SIG-M5 treated with dmso at 0.1 percent for 504 hours (cell line): ENCODE data around the gene CLECL1.
A peak's percentile ranks its signal among the peaks of the same experiment; 100 is the strongest.
"Not testable (repeated sequence)": the region's sequence is repeated elsewhere in the genome, so short reads cannot be mapped to it uniquely, and the experiment has no call there.

Experiments used
- DNase-seq: peaks from one replicate; lab custom pipeline; 2025; ENCODE audit not compliant: unreplicated experiment; lab: John Stamatoyannopoulos, UW

CLECL1 gene

DNA sequence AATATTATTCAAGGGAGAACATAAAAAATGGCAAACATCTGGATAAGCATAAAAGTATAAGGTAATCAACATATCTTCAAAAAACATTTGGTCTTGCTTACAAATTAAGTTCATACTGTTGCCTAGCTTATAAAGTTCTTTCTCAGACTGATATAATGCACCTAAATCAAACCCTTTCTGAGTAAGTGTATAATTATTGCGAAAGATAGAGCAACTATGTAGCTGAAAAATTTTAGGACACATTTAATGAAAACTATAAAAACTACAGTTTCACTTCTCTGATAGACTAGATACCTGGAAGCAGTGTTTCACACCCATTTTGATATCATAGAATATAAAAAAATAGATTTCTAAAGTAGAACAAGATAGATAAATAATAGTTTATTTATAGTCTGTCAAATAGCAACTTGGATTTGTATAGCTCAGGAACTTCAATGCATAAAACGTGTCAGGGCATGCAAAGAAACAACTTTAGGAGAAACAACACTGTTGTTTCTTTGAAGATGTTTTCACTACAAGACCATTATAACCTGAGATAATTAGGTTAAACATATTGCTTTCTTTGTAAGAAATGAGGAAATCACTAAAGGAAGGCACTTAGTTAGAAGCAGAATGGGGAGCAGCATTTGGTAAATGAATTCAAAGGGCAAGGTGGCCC, 7.6 kb downstream of the CLECL1 start:
- peak; percentile 16 for DNase-seq

DNA sequence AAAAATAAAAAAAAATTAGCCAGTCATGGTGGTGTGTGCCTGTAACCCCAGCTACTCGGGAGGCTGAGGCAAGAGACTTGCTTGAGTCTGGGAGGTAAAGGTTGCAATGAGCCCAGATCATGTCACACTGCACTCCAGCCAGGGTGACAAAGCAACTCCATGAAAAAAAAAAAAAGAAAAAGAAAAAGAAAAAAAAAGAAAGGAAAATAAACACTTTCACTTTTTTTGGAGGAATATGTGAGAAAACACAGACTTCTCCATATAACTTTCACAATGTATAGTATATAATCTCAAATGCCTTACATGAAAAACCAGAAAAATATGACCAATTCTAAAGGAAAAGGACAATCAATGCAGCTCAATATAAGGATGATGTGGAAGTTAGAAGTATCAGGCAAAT, 8.9 kb downstream of the CLECL1 start:
- no peak for DNase-seq

DNA sequence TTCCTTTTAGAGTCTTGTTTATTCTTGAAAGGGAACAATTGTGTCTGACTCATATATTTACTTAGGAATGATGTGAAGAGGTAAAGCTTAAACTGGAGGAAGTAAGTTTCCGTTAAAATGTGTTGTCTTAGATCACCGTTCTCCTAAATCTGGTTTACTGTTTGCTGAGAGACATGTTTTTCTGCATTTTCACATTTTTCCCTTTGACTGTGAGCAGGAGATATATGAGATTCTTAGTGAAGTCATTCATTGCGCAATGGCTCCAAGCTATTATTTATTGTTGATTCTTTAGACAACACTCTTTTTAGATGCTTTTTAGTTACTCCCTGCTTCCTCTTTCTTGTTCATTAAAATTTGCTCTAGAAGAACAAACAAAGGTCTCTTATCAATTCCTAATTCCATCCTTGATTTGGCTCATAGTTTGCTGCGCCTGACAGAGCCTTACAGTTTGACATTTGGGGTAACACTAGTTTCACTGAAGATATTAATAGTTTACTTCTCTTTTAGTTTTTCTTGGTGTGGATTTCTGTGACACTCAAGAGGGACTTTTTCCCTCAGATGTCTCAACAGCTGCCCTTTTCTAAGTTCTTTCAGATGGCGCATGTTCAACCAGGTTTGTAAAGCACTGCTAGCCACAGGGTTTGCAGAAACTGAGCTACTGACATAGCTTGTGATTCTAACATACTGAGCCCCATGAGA, 11.4 kb downstream of the CLECL1 start:
- DNase-seq = peak; percentile 83

DNA sequence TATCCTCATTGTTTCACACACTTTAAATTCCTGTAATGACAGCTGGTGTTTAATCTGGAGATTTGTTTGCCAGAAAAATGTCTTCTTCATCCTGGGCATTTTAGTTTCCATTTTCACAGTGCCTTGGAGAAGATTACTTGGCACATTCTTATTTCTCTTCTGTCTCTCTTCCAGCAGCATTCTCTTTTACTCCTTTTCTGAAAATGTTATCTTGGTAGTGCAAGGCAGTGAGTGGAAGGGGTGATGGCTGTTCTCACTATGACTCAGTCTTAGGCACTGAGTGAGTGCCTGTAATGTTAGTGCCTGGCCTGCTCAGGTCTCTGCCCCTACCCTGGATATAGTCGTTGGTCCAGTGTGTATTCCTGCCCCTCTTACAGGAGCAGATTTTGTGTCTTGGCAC, 13.1 kb downstream of the CLECL1 start:
- no peak for DNase-seq

DNA sequence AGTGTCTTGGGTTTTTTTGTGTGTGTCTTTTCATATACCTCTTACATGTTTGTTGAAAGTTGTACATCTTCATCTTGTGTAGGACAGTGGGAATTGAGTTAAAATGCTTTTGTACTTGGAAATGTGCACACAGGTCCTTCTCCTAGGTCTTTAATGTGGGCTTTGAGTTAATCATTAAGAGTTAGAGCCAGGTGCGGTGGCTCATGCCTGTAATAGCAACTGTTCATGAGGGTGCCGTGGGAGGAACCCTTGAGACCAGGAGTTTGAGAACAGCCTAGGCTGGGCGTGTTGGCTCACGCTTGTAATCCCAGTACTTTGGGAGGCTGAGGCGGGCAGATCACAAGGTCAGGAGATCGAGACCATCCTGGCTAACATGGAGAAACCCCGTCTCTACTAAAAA, 13.9 kb downstream of the CLECL1 start:
- no peak for DNase-seq

DNA sequence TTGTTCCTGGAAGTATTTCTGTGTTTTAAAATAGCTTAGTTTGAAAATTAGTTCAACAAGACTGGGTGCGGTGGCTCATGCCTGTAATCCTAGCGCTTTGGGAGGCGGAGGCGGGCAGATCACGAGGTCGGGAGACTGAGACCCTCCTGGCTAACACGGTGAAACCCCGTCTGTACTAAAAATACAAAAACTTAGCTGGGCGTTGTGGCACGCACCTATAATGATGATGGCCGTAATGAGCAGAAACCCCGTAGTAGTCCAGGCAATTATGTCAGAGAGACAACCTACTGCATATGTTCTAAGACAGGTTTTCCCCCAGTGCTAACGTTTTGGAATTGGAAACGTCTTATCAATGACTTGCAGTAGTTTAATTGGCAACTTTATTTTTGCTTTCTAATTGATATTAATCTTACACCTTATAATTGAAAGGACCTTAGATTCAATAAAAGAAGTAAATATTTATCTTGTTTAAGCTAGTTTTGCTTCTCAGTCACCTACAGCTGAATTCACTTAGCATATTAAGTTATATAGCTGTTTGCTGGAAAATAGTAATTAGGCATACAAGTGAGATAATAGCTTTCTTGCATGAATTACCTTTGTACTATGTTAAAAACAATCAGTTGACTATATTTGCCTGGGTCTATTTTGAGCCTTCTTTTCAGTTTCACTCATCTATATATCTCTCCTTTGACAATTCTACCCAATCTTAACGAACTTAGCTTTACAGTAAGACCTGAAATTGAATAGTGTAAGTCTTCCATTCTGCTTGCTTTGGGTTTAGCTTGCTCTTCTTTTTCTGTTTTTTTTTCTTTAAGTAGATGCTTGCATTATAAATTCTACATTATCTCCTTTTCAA, 15.6 kb downstream of the CLECL1 start:
- no peak for DNase-seq

DNA sequence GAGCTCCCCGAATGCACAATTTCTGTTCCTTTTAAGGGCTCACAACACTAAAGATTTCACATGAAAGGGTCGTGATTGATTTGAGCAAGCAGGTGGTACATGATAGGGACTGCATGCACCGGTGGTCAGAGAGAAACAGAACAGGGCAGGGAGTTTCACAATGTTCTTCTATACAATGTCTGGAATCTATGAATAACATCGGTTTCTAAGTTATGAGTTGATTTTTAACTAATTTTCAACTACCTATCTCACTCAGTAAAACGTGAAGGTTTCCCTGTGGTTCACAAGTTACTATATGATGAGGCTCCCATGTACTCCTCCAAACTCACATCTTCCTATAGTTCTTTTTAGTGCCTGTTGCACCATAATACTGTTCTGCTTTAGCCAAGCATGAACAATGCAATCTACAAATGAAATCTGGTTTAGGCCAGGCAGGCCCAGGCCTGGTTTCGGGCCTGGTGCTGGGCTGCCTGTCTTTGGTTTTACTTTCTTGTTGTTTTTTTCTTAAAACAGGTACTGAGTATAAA, 19.8 kb downstream of the CLECL1 start:
- DNase-seq = not testable (repeated sequence)

DNA sequence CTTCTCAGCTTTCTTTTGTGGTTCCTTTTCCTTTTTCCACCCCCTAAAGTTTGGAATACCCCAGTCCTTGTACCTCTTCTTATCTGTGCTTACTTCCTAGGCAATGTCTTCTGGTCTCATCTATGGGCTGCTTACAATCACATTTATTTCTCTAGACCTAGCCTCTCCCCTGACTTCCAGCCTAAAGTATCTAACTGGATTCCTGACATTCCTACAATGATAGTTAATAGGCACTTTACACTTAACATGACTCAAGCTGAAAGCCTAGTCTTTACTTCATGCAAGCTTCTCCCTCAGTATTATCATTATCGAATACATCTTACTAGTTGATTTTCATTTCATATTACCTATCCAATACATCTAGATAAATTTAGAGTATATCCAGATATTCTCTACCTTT, 21.2 kb downstream of the CLECL1 start:
- no peak for DNase-seq

DNA sequence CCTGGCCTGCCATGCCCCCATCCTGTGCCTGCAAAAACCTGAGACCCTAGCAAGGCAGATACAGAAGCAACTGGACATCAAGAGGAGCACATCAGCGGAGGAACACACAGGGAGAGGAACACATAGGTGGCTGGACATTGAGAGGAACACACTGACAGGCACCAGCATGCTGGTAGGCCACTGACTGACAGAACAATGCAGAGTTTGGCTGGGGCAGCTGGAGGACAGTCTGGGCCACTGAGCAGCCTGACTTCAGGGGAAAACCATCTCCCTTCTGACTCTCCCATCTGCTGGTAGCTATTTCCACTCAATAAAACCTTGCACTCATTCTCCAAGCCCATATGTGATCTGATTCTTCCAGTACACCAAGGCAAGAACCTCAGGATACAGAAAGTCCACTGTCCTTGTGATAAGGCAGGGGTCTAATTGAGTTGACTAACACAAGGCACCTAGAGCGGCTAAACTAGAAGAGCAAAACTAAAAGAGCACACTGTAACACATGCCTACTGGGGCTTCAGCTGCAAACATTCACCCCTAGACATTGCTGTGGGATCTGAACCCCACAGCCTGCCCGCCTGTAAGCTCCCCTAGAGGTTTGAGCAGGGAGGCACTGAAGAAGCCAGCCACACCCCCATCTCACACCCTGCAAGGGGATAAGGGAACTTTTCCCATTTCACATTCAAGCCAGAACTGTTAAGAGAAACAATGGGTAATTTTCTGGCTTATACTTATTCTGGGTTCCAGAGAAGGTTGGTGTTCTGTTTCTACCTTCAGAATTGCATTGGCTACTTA, 22.1 kb downstream of the CLECL1 start:
- DNase-seq = no peak

DNA sequence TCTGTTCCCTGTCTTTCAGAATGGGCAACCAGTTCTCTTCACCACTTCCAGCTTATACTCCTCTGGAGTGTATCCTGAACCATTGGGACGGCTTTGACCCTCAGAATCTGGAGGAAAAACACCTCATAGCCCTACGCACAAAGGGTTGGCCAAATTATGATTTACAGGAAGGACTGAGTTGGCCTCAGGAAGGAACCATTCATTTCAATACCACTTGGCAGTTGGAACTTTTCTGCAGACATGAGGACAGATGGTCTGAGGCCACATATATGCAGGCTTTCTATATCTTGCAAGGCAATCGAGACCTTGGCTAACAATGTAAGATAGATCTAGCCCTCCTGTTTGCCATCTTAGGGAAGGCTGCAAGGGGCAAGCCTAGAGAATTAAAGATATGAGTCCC, 24.0 kb downstream of the CLECL1 start:
- no peak for DNase-seq

DNA sequence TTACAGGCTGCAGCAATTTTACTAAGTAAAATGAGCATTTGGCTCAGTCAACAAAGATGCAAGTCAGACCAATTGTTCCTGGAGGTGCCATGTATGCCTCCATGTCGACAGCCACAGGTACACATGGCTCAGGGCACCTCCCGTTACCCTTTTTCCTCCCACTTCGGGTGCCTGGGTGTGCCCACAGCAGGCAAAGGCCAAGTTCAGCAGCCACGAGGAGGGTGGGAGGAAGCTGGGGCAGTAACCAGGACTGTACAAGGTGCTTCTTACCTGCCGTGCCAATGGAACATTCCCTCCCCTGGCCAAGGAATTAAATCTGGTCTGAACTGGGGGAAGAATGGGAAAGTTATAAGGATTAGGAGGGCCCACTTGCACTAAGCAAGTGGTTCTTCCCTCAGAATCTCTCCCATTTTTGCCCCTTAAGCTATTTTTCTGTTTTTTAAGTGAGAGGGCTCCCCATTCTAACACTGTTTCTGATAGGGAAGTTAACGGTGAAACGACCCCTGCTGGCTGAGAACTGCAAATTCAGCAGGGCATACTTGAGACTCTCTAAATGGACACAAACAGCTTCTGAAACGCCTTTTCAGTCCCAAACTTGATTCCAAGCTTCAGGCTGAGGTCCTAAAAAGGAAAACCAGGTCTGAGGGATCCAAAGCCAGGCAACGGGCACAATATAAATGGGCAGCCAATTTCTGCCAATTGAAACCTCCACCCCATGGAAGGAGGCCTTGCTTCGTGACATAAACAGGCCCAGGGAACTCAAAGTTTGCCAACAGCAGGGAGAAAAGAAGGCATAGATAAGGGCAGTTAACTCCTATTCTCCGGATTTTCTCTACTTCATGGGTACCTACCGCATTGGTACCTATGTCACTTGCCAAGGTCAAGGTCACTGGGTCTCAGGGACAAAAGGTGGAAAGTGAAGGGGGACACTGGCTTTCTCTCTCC, 24.8 kb downstream of the CLECL1 start:
- DNase-seq = peak; percentile 56

DNA sequence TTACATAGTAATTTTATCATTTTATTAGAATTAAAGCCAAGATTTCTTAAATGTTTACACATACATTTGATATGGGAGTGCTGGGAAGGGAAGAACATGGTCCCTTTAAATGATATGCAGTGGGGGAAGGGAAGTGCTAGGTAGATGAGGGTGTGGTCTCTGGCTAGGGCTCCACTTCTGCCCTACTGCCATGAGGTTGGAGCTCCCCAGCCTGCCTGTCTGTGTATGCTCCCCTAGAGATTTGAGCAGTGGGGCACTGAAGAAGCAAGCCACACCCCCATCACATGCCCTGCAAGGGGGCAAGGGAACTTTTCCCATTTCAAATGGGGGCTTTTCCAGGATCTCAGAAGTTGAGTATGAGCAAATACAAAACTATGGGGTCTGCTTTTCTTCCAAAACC, 25.5 kb downstream of the CLECL1 start:
- no peak for DNase-seq

DNA sequence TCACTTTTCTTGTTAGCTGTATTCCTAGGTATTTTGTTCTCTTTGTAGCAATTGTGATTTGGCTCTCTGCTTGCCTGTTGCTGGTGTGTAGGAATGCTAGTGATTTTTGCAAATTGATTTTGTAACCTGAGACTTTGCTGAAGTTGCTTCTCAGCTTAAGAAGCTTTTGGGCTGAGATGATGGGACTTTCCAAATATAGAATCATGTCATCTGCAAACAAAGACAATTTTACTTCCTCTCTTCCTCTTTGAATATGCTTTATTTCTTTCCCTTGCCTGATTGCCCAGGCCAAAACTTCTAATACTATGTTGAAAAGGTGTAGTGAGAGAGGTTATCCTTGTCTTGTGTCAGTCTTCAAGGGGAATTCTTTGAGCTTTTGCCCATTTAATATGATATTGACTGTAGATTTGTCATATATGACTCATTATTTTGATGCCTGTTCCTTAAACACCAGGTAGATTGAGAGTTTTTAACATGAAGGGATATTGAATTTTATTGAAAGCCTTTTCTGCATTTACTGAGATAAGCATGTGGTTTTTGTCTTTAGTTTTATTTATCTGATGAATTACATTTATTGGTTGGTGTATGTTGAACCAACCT, 26.7 kb downstream of the CLECL1 start:
- no peak for DNase-seq

DNA sequence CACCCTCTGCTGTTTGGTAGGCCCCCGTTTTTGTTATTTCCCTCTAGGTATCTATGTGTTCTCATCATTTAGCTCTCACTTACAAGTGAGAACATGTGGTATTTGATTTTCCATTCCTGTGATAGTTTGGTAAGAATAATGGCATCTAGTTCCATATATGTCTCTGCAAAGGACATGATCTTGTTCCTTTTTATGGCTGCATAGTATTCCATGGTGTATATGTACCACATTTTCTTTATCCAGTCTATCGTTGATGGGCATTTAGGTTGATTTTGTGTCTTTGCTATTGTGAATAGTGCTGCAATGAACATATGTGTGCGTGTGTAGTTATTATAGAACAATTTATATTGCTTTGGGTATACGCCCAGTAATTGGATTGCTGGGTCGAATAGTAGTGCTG, 28.3 kb downstream of the CLECL1 start:
- not testable (repeated sequence) for DNase-seq

DNA sequence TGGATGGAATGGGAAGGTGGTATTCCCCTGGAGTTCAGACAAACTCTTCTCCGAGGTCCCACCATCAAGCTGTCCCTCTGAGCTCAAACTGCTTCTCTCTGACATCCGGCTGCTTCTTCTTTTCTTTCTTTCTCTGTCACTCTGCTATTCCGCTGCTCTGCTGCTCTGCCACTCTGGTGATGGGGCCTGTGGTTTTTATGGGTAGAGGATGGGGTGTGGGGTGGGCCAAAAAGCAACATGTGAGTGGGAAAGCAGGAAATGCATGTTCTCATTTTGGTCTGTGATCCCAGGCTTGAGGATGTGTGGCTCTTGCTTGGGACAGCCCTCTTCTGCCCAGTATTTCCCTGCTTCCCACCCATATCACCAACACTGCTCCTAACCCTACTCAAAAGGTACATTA, 30.6 kb downstream of the CLECL1 start:
- peak; percentile 9 for DNase-seq

DNA sequence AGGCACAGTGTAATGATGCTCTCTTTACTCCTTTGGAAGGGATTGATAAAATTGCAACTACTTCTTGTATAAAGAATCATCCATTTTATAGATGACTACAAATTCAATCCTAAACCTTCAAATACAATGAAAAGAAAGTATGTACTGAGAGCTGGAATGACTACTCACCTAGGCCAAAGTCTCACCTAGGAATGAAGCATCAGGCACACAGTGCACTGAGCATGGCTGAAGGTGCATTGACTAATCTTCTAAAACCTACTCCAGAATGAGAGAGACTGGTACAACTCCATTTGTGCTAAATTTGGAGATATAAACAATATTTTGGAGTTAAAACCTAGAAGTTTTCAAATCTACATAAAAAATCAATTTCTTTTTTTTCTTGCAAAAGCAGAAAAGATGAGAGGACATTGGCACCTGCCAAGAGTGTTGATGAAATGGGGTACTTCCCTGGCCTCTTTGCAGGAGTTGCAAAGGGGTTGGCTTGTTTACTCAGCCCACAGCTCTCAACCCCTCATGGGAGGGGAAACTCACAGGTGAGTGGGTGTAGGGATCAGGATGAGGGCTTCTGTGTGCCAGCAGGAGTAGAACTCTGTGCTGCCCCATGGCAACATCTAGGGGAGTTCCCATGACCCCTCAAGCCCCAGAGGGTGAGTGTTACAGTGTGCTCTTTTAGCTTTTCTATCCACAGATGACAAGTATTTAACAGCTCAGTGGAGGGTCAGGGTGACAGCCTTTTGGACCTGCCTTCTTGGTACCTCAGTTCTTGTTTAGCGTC, 31.3 kb downstream of the CLECL1 start:
- DNase-seq = no peak

DNA sequence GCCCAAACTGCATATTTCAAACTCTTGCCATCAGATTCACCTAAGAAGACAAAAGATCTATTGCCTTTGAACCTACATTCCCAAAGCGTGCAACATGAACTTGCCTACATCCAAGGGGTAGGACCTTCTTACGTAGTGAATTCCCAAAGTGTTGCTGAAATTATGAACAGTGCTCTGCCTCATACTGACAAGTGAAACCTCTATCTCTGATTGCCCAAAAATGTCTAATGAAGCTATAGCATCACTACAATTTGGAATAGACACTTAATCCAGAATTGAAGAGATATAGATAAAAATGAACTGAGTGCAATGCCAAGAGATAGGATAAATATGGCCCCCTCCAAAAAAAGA, 32.3 kb downstream of the CLECL1 start:
- DNase-seq = no peak

DNA sequence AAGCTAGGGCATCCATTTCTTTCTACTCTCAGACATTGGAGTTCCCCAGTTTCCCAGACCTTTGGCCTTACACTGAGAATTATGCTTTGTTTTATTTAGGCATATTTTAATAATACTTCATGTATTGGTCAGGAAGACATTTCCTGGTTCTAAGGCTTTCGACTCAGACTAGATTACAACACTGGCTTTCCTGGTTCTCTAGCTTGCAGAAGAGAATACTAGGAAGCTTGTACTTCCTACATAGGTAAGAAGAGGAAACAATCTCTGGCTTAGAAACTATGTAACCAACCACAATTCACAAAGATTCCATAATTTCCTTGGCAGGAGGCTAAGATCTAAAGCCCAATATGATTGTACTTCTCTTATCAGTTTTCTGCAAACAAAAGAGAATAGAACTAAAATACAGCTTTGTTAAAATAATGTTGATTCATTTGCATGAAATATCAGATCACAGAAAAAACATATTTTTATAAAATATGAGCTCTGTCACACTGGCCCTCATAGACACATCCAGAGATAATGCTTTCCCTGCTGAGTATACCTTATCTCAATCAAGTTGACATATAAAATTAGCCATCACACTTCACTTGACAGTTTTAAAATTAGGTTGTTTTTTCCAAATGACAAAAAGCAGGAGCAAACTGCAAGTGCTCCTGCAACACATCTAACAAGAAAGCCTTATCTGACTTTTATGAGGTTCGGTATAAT, 32.8 kb downstream of the CLECL1 start:
- no peak for DNase-seq
